ENCODE measurements around the gene DAPK1. TPM values are rescaled to one million over a fixed set of nuclear protein-coding genes. Genes with fewer than 3 reads are reported as not detected.

The DAPK1 gene
- total RNA-seq, 1 donor from 2014 or later: 196 TPM

DNA sequence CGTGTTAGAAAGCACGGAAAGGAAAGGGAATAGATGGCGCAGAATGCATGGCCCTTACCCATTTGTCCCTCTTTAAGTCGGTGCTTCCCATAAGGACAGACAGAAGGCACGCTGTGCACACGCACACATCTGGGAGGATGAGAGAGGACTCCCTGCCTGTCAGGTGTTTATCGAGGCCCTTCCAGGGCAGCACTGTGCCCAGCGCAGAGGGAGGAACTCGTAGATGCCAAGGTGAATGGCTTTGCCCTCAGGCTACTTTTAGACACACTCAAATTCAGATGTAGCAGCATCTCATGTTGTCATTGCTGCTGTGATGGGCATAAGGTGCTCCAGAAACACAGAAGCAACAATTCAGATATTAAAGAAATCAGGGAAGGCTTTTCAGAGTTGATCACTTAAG, 158.1 kb downstream of the DAPK1 start:
- Histone ChIP-seq H3K9me3 (no peaks in the 10 kb centered on the region), H3K36me3 (peaks cover 40% of the 10 kb centered on the region), H3K4me3 (no peak overlapping the region), H3K4me1 (peaks cover 14% of the 10 kb centered on the region), H3K27ac (no peak overlapping the region), H3K27me3 (ENCODE audit: low read depth) (no peaks in the 10 kb centered on the region)
- TF ChIP-seq, protein P1, sequence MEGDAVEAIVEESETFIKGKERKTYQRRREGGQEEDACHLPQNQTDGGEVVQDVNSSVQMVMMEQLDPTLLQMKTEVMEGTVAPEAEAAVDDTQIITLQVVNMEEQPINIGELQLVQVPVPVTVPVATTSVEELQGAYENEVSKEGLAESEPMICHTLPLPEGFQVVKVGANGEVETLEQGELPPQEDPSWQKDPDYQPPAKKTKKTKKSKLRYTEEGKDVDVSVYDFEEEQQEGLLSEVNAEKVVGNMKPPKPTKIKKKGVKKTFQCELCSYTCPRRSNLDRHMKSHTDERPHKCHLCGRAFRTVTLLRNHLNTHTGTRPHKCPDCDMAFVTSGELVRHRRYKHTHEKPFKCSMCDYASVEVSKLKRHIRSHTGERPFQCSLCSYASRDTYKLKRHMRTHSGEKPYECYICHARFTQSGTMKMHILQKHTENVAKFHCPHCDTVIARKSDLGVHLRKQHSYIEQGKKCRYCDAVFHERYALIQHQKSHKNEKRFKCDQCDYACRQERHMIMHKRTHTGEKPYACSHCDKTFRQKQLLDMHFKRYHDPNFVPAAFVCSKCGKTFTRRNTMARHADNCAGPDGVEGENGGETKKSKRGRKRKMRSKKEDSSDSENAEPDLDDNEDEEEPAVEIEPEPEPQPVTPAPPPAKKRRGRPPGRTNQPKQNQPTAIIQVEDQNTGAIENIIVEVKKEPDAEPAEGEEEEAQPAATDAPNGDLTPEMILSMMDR (IDR thresholded peaks at IDR 0.05): no peak
- intact Hi-C loops (cut with DNase I): no loop called here
- no peak for DNase-seq
- no peak for ATAC-seq

DNA sequence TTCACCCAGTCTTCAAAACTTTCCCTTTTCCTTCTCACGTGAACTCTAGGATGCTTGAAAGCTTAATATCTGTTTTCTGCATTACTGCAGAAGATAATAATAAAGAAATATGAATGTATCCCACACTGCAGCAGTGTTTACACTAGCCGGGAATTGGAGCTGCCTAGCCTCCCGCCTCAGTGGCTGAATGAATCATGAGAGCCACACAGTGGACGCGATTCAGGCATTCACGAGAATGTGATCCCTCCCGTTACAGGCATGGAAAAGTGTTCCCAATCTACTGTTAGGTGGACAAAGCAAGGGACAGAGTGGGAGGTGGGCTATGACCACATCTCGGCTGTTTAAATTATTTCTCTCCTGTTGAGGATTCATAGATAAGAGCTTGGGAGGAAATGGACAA, 158.8 kb downstream of the DAPK1 start:
- H3K4me1 ChIP-seq: peaks cover 14% of the 10 kb centered on the region
- no peaks in the 10 kb centered on the region for H3K9me3 ChIP-seq
- intact Hi-C loops (cut with DNase I): no loop called here
- H3K27ac ChIP-seq: peak overlapping the region; percentile 4
- no peak overlapping the region for H3K4me3 ChIP-seq
- TF ChIP-seq, protein P1 (IDR thresholded peaks at IDR 0.05): no peak
- peak in 1 of 2 donors; percentile 54 for ATAC-seq
- H3K36me3 ChIP-seq: peaks cover 33% of the 10 kb centered on the region
- DNase-seq: no peak
- no peaks in the 10 kb centered on the region for H3K27me3 ChIP-seq (ENCODE audit: low read depth)

DNA sequence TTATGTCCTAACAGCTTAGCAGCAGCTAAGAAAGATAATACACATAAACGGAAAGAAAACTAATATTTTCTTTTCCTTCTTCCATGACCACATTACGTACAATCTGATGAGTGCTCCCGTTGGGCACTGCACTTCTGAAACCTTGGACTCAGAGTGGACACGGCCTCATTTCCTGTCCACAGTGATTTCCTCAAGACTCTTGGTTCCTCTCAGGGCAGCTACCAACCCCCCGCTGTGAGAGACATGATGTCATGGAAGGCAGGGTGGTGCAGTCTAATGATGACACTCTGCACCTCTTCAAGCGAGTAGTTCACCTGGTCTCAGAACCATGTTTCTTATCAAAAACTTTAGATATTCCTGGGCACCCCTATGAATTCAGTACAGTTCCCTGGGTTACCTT, 159.5 kb downstream of the DAPK1 start:
- Histone ChIP-seq H3K36me3 (peaks cover 32% of the 10 kb centered on the region), H3K4me1 (peaks cover 14% of the 10 kb centered on the region), H3K27ac (peak overlapping the region; percentile 4), H3K4me3 (no peak overlapping the region), H3K9me3 (no peaks in the 10 kb centered on the region), H3K27me3 (ENCODE audit: low read depth) (no peaks in the 10 kb centered on the region)
- ATAC-seq (peak; percentile 62 to 81), DNase-seq (peak; percentile 62)
- TF ChIP-seq, protein P1 (IDR thresholded peaks at IDR 0.05): no peak
- intact Hi-C loops (cut with DNase I): no loop called here

DNA sequence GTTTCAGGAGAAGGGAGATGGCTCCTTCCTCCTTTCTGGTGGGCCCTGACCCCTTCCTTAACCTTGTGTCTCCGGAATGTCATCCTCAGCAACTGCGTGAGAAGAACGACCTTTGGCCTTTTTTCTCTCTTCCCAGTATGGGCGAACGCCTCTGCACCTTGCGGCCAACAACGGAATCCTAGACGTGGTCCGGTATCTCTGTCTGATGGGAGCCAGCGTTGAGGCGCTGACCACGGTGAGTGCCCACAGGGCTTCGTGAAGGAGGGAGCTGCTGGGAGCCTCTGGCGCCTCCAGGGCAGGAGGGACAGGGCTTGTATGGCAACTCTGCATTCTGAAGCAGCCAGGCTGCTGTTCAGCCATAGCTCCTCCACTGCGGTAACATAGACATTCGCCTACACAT, 160.2 kb downstream of the DAPK1 start:
- Histone ChIP-seq H3K27me3 (ENCODE audit: low read depth) (no peaks in the 10 kb centered on the region), H3K9me3 (no peaks in the 10 kb centered on the region), H3K36me3 (peaks cover 32% of the 10 kb centered on the region), H3K27ac (no peak overlapping the region), H3K4me3 (no peak overlapping the region), H3K4me1 (peaks cover 18% of the 10 kb centered on the region)
- intact Hi-C loops (cut with DNase I): no loop called here
- ATAC-seq: no peak
- TF ChIP-seq, protein P1 (IDR thresholded peaks at IDR 0.05): no peak
- DNase-seq: no peak

DNA sequence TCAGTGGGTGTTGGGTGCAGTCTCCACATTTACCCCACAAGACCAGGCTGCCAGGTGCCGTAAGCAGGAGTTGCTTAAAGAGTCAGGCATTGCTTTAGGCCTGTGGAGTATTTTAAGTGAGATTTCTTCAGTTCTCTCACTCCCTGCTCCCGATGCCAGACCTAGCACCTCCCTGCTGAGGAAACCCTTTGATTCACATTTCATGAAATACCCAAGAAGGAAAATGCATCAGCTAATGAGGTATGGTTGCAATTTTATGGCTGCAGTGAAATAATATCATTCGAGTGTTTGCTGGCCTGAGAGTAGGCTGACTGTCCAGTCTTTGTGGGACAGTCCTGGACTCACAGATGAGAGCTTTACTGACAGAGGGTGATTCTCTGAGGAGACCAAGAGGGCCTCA, 160.8 kb downstream of the DAPK1 start:
- Histone ChIP-seq H3K27me3 (ENCODE audit: low read depth) (no peaks in the 10 kb centered on the region), H3K9me3 (no peaks in the 10 kb centered on the region), H3K27ac (no peak overlapping the region), H3K36me3 (peaks cover 33% of the 10 kb centered on the region), H3K4me1 (peaks cover 14% of the 10 kb centered on the region), H3K4me3 (no peak overlapping the region)
- ATAC-seq (no peak), DNase-seq (no peak)
- intact Hi-C loops (cut with DNase I): no loop called here
- TF ChIP-seq, protein P1 (IDR thresholded peaks at IDR 0.05): no peak
